ENCODE data around the gene ZNF177. TPM values are rescaled to one million over a fixed set of nuclear protein-coding genes. Genes with fewer than 3 reads are reported as not detected.

The ZNF177 gene
- total RNA-seq, 2 experiments from 2014 or later = 0.64 to 0.91 TPM

Other genes with a start within 250 kb of the ZNF177 start
- gene OR7G1, start 247.2 kb upstream of the ZNF177 start, total RNA-seq = not detected
- not detected for gene OR7G3, start 236.1 kb upstream of the ZNF177 start, total RNA-seq
- 10 to 100 TPM; 38.9 to 39.7 TPM for gene ZNF317, start 222.6 kb upstream of the ZNF177 start, total RNA-seq
- under 1 TPM; 0.14 to 0.30 TPM for gene OR7D2, start 184.0 kb upstream of the ZNF177 start, total RNA-seq
- not detected for gene OR7D4, start 143.4 kb upstream of the ZNF177 start, total RNA-seq
- not detected for gene OR7E24, start 112.1 kb upstream of the ZNF177 start, total RNA-seq
- gene ZNF699, start 53.2 kb upstream of the ZNF177 start, total RNA-seq = 1 to 10 TPM; 4.6 to 6.4 TPM
- 10 to 100 TPM; 10.3 to 11.2 TPM for gene ZNF559, start 38.8 kb upstream of the ZNF177 start, total RNA-seq
- 10 to 100 TPM; 19.7 to 21.9 TPM for gene ZNF266, start 72.6 kb downstream of the ZNF177 start, total RNA-seq
- under 1 TPM in 1 of 2 experiments, not detected in 1; 0.12 TPM for gene ZNF560, start 135.6 kb downstream of the ZNF177 start, total RNA-seq
- 10 to 100 TPM; 11.2 to 12.3 TPM for gene ZNF426, start 175.6 kb downstream of the ZNF177 start, total RNA-seq
- gene ZNF121, start 221.5 kb downstream of the ZNF177 start, total RNA-seq = 10 to 100 TPM; 57.1 to 60.1 TPM

Data from activated naive CD4-positive, alpha-beta T cell treated with anti-CD3 and anti-CD28 coated beads for 36 hours (primary cell).